IMR-90 (cell line): ENCODE results near the gene AUTS2.

Experiments used
- CEBPB ChIP-seq: IDR thresholded peaks from 2 replicates; pipeline ENCODE4 v1.6.1; 2012; ENCODE audit warnings: low read depth, low read length, improper control_type of control experiment
- SMC3 ChIP-seq: fragments of 150-350 bp; IDR thresholded peaks from 2 replicates; pipeline ENCODE4 v1.6.1; 2016; ENCODE audit warnings: low read depth, mild to moderate bottlenecking, antibody characterized with exemption, low read length, moderate library complexity

DNA sequence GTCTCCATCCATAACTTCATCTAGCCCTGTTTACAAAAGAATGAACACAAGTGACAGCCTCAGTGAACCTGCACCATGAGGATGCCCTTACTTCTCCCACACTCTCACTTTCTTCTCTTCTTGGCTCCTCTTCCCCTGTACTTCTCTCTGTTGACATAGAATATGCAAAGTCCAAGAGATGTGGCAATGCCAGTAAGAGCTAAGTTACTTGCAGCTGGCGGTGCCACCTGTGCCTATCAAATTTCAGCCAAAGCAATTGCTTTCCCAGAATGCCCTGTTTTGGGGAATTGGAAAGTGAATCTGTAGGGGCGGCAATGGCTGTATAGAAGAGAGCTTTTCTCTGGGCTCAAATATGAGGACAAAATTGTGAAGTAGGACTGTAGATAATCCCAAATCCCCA, 557.8 kb downstream of the AUTS2 start:
- TF ChIP-seq SMC3 (no peak), CEBPB (no peak)
